Peyer's patch (tissue), 4 donors: ENCODE results near the gene CSNK2B.

ENCODE experiments used
- POLR2A ChIP-seq, 2 donors: fragments of 450-650 bp; IDR thresholded peaks; one replicate each; pipeline ENCODE4 v1.5.1; 2017; ENCODE audit warnings: antibody characterized with exemption in 2 of 2, mild to moderate bottlenecking in 2 of 2, moderate library complexity in 2 of 2
- TF ChIP-seq, protein P1 (sequence below), 6 experiments: fragments of 450-650 bp in 4 of 6; fragments of 200-600 bp in 2 of 6; sonication (generic) in 1 of 6; IDR thresholded peaks; one replicate each; pipeline ENCODE4 v1.5.1; 2017 to 2019; ENCODE audit warnings: antibody characterized with exemption in 6 of 6, mild to moderate bottlenecking in 3 of 6, moderate library complexity in 1 of 6

DNA sequence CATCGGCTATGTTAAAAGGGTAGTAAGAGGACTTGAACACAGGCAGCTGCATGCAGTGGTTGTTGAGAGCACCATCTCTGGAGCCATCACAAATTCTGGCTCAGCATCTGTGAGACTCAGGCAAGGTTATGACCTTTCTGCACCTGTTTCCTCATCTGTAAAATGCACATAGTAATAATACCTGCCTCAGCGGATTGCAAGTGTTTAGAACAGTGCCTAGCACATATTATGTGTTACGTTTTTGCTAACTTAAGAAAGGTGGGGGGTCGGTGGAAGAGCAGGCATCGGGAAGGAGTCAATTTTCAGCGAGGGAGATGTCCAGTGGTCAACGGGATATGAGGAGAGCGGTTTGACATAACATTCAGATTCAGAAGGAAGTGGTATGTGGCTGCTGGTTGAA, 12.1 kb downstream of the CSNK2B start:
- TF ChIP-seq POLR2A (IDR thresholded peaks at IDR 0.05) = no peak
- TF ChIP-seq, protein P1, sequence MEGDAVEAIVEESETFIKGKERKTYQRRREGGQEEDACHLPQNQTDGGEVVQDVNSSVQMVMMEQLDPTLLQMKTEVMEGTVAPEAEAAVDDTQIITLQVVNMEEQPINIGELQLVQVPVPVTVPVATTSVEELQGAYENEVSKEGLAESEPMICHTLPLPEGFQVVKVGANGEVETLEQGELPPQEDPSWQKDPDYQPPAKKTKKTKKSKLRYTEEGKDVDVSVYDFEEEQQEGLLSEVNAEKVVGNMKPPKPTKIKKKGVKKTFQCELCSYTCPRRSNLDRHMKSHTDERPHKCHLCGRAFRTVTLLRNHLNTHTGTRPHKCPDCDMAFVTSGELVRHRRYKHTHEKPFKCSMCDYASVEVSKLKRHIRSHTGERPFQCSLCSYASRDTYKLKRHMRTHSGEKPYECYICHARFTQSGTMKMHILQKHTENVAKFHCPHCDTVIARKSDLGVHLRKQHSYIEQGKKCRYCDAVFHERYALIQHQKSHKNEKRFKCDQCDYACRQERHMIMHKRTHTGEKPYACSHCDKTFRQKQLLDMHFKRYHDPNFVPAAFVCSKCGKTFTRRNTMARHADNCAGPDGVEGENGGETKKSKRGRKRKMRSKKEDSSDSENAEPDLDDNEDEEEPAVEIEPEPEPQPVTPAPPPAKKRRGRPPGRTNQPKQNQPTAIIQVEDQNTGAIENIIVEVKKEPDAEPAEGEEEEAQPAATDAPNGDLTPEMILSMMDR (IDR thresholded peaks at IDR 0.05) = no peak
